ENCODE measurements around the gene ZNF2. TPM values are rescaled to one million over a fixed set of nuclear protein-coding genes. Genes with fewer than 3 reads are reported as not detected.

ZNF2 gene
- total RNA-seq, 1 donor from 2014 or later, result 1.7 TPM

DNA sequence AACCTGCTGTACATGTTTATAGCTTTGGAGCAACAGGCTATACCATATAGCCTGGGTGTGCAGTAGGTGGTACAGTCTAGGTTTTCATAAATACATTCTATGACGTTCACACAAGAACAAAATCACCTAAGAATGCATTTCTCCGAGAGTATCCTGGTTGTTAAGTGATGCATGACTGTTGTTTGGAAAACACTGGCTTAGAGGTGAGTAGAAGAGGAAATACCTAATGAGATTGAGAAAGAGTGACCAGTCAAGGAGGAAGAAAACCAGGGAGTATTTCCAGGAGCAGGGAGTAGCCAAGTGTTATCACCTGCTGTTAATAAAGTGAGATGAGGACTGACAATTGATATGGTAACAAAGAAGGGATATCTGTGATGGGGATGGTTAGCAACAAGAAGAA lies 38.8 kb downstream of the ZNF2 start:
- DNase-seq (ENCODE audit: low spot score) (no peak), ATAC-seq (no peak)

DNA sequence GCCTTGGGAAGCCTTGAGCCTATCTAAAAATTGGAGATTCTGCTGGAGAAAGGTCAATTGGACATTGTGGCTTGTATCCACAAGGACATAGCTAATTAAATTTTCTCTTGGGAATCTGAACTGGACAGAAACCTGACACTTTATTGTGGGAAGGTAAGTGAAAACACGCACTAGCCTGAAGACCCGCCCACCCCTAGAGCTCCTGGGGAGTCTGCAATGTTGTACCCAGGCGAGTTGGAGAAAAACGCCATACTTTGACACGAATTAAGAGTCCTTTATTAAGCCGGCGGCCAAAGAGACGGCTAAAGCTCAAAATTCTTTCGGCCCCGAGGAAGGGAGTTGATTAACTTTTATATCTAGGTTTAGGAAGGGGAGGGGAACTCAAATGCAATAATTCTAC lies 40.5 kb downstream of the ZNF2 start:
- DNase-seq (ENCODE audit: low spot score), result no peak
- ATAC-seq, result no peak

DNA sequence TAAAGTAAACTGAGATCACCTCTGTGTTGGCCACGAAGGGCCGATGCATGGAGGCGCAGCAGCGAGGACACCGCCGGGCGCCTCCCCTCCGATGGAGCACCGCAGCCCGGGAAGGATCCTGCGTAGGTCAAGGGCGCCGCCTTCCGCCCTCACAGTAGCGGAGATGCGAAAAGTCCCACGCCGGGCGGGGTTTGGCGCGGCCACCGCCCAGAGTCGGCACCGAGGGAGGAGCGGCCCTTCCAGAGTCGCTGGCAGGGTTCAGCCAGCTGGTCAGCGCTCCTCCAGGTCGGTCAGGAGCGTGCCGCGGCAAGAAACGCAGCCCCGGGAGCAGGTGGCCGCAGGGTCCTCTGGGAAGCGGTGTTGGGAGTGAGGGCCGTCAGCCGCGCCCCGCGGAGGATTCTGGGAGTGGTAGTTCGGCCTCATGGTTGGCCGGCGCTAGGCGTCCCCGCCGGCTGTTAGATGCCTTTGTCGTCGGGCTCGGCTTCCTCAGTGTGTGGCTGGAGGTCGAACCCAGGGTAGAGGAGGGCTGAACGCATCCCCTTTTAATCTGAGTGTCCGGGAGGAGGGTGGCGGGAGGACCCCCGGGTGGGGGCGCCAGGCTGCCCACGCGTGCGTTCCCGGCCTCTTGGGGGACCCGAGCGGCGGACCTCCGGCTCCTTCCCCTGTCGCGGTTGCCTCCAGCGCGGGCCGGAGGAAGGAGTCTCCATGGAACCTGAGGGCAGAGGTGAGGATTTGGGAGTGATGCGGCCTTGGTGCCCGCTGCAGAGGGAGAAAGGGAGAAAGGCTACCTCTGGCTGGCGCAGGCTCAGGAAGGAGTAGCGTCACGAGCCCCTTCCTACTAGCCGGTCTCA lies 41.7 kb downstream of the ZNF2 start, which contains the start of gene ZNF892:
ZNF892 (plus strand) TSS at position 411 of the 851 bp plus-strand sequence; CDS start at position 706, 295 bp downstream.
- ATAC-seq (peak; percentile 98), DNase-seq (ENCODE audit: low spot score) (peak; percentile 91)

DNA sequence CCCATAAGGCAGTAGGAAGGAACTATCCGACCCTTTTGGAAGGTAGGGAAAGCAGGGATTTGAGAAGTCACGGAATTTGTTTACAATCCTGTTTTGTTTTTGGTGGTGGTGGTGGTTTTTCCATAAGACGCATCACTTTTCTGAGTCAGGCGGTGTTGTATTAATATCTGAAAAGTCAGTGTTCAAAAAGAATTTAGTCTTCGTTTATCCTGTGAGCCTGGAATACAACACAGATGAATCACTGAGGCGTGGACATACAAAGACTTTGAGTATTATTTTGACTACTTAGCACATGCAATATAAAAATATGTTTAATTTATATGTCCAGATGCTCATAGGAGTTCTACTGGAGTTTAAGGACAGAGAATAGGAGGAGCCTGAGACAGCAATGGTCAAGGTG lies 42.5 kb downstream of the ZNF2 start:
- DNase-seq (ENCODE audit: low spot score) (no peak), ATAC-seq (no peak)

DNA sequence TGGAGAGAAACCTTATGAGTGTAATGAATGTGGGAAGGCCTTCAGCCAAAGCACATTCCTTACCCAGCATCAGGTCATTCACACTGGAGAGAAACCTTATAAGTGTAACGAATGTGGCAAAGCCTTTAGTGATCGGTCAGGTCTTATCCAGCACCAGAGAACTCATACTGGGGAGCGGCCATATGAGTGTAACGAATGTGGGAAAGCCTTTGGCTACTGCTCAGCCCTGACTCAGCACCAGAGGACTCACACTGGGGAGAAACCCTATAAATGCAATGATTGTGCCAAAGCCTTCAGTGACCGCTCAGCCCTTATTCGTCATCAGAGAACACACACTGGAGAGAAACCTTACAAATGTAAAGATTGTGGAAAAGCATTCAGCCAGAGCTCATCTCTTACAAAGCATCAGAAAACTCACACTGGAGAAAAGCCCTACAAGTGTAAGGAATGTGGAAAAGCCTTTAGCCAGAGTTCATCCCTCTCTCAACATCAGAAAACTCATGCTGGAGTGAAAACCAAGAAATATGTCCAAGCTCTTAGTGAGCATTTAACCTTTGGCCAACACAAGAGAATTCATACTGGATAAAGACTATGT lies 49.5 kb downstream of the ZNF2 start:
- no peak for DNase-seq (ENCODE audit: low spot score)
- ATAC-seq, result no peak

DNA sequence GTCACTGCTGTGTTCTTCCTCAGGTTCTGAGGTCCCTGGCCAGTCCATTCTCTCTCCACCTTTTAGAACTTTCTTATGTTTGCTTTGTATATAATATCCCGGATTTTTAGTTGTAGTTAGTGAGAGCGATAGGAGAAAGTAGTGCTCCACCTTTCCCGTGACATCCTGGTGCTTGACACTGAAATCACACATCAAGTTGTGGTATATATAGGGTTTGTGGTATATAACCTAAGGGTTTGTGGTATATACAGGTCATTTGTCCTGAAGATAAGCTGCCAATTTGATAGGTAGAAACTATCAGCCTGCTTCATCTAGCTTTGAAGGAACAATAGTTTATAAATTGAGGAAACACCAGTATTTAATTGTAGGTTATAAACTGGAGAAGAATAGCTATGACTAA lies 54.8 kb downstream of the ZNF2 start:
- no peak for DNase-seq (ENCODE audit: low spot score)
- no peak for ATAC-seq

DNA sequence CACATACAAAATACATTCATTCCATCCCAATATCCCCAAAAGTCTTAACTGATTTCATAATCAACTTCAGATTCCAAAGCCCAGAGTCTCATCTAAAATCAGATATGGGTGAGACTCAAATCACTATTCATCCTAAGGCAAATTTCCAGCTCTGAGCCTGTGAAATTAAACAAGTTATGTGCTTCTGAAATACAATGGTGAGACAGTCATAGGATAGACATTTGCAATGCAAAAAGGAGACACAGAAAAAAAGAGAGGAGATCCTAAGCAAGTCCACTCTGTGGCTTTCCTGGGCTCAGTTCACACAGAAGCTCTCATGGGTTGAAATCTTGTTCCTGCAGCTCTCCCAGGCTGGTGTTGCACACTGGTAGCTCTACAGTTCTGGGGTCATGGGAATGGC lies 60.0 kb downstream of the ZNF2 start:
- no peak for DNase-seq (ENCODE audit: low spot score)
- ATAC-seq, result no peak

DNA sequence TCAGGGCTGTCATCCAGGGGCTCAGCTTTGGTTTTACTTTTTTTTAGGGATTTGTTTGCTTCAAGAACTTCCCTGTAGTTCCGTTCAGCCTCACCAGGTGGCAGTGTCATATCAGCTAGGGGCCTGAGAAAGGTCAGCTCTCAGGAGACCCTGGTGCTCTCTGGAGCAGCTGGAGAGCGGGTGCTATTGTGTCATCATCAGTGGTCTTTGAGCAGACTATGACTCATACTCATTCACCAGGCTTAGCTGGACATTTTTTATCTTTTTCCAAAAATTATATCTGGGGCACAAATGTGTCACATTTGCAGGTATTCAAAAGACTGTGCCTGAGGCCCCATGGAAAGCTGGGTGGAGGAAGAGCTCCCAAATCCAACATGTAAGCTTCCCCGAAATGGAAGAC lies 66.1 kb downstream of the ZNF2 start:
- DNase-seq (ENCODE audit: low spot score) (peak; percentile 62), ATAC-seq (peak; percentile 93)

DNA sequence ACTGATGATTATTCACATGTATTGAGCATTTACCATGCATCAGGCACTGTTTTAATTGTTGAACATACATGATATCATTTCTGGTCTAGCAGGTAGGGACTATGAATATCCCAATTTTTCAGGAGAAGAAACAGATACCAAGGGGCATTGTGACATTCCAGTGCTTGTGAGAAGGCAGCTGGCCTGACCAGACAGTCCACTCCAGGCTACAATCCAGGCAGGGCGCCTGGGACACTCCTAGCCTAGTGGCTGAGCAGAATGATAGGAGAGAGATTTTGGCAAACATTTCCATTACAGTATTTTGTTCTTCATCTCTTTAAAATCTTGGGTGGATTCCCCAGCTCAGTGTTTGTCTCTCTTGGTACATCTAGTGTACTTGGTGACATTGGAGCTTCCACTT lies 66.6 kb downstream of the ZNF2 start:
- DNase-seq (ENCODE audit: low spot score), result no peak
- ATAC-seq, result no peak

Other genes with a start within 250 kb of the ZNF2 start
- gene MAL, start 140.1 kb upstream of the ZNF2 start, total RNA-seq, result 0.28 TPM
- gene MRPS5, start 44.0 kb upstream of the ZNF2 start, total RNA-seq, result 34.7 TPM
- gene ZNF514, start 6.0 kb upstream of the ZNF2 start, total RNA-seq, result 6.6 TPM
- gene ZNF892, start 41.7 kb downstream of the ZNF2 start, total RNA-seq, result 1.3 TPM
- 1.1 TPM for gene PROM2, start 108.6 kb downstream of the ZNF2 start, total RNA-seq
- 1.6 TPM for gene KCNIP3, start 131.5 kb downstream of the ZNF2 start, total RNA-seq
- gene FAHD2A, start 236.9 kb downstream of the ZNF2 start, total RNA-seq, result 75.2 TPM

Measured in left lobe of liver (tissue), 2 donors.